ENCODE data around the gene CDK5.
"Not testable (repeated sequence)": the region's sequence is repeated elsewhere in the genome, so short reads cannot be mapped to it uniquely, and the experiment has no call there.

CDK5 gene

GRCh38 chr7:151035902-151036301 lies 21.8 kb downstream of the CDK5 start:
- DNase-seq (ENCODE audit: low spot score) (no peak), FAIRE-seq (no peak)

GRCh38 chr7:151035026-151035717 lies 22.5 kb downstream of the CDK5 start:
- FAIRE-seq (no peak), DNase-seq (ENCODE audit: low spot score) (no peak)

GRCh38 chr7:151034312-151035025 lies 23.2 kb downstream of the CDK5 start:
- DNase-seq (ENCODE audit: low spot score): no peak
- FAIRE-seq: no peak

- DNase-seq (ENCODE audit: low spot score) (no peak), FAIRE-seq (no peak)
These were observed 23.8 kb downstream of the CDK5 start for GRCh38 chr7:151033864-151034249.

- FAIRE-seq: no peak
- no peak for DNase-seq (ENCODE audit: low spot score)
These were observed 24.5 kb downstream of the CDK5 start for GRCh38 chr7:151032936-151033863.

GRCh38 chr7:151031011-151031410 lies 26.7 kb downstream of the CDK5 start:
- FAIRE-seq: no peak

GRCh38 chr7:151028948-151029501 lies 28.7 kb downstream of the CDK5 start:
- no peak for DNase-seq (ENCODE audit: low spot score)
- no peak for FAIRE-seq

More at GRCh38 chr7:151031011-151031410, 26.7 kb downstream of the CDK5 start:
- DNase-seq (ENCODE audit: low spot score): no peak

GRCh38 chr7:151028131-151028947 lies 29.4 kb downstream of the CDK5 start, which contains the start of gene ABCB8:
Gene ABCB8, plus strand, starts transcription at chr7:151028450. Its CDS starts 66 bp downstream, at chr7:151028516.
- FAIRE-seq (no peak), DNase-seq (ENCODE audit: low spot score) (peak; percentile 88)

- DNase-seq (ENCODE audit: low spot score); FAIRE-seq: not testable (repeated sequence)
These were observed 30.0 kb downstream of the CDK5 start for GRCh38 chr7:151027728-151028130.

GRCh38 chr7:151026771-151027727 lies 30.6 kb downstream of the CDK5 start:
- not testable (repeated sequence) for DNase-seq (ENCODE audit: low spot score); FAIRE-seq

- FAIRE-seq: no peak
- DNase-seq (ENCODE audit: low spot score): no peak
These were observed 31.6 kb downstream of the CDK5 start for GRCh38 chr7:151025924-151026671.

GRCh38 chr7:151024435-151025056 lies 33.2 kb downstream of the CDK5 start, which contains the start of gene ATG9B:
Gene ATG9B, minus strand, starts transcription at chr7:151024494. Its CDS starts 71 bp downstream, at chr7:151024423.
- no peak for FAIRE-seq
- no peak for DNase-seq (ENCODE audit: low spot score)

GRCh38 chr7:151023232-151023631 lies 34.5 kb downstream of the CDK5 start:
- no peak for FAIRE-seq

GRCh38 chr7:151020231-151020630 lies 37.5 kb downstream of the CDK5 start:
- DNase-seq (ENCODE audit: low spot score): no peak
- no peak for FAIRE-seq

More at GRCh38 chr7:151023232-151023631, 34.5 kb downstream of the CDK5 start:
- no peak for DNase-seq (ENCODE audit: low spot score)

- no peak for FAIRE-seq
These were observed 38.6 kb downstream of the CDK5 start for GRCh38 chr7:151019130-151019447.

GRCh38 chr7:151018421-151019129 lies 39.1 kb downstream of the CDK5 start:
- DNase-seq (ENCODE audit: low spot score) (no peak), FAIRE-seq (no peak)

More at GRCh38 chr7:151019130-151019447, 38.6 kb downstream of the CDK5 start:
- DNase-seq (ENCODE audit: low spot score): no peak

GRCh38 chr7:151017953-151018420 lies 39.7 kb downstream of the CDK5 start:
- DNase-seq (ENCODE audit: low spot score): peak; percentile 47
- FAIRE-seq: no peak
